22Rv1 (cell line): ENCODE measurements around the gene SYCP1.
"Not testable (repeated sequence)": the region's sequence is repeated elsewhere in the genome, so short reads cannot be mapped to it uniquely, and the experiment has no call there.

ENCODE experiments used
- H3K27ac ChIP-seq: fragments of 450-650 bp; 2 replicates; pipeline ENCODE4 v1.5.1; 2017
- CTCF ChIP-seq: fragments of 450-650 bp; IDR thresholded peaks from 2 replicates; pipeline ENCODE4 v1.5.1; 2017; ENCODE audit warnings: mild to moderate bottlenecking
- ZFX ChIP-seq: fragments of 450-650 bp; IDR thresholded peaks from 2 replicates; pipeline ENCODE4 v1.6.1; 2017; ENCODE audit warnings: antibody characterized with exemption, borderline replicate concordance

The SYCP1 gene

GRCh38 chr1:114854693-114855320 is at the start of gene SYCP1:
Gene SYCP1, plus strand, starts transcription at chr1:114854863. Its CDS starts 602 bp downstream, at chr1:114855465.
- H3K27ac ChIP-seq = no peak within 1 kb of the TSS
- TF ChIP-seq ZFX = no peak
- no peak for TF ChIP-seq CTCF

GRCh38 chr1:114819869-114820268 is 34.8 kb upstream of the SYCP1 start:
- no peak for TF ChIP-seq CTCF
- no peak overlapping the region for H3K27ac ChIP-seq

GRCh38 chr1:114820392-114820791 is 34.3 kb upstream of the SYCP1 start:
- TF ChIP-seq ZFX = no peak
- TF ChIP-seq CTCF = no peak

GRCh38 chr1:114821978-114822377 is 32.7 kb upstream of the SYCP1 start:
- TF ChIP-seq CTCF (no peak), ZFX (no peak)
- no peak overlapping the region for H3K27ac ChIP-seq

More at GRCh38 chr1:114820392-114820791, 34.3 kb upstream of the SYCP1 start:
- no peak overlapping the region for H3K27ac ChIP-seq

GRCh38 chr1:114828251-114828650 is 26.4 kb upstream of the SYCP1 start:
- TF ChIP-seq CTCF (no peak), ZFX (no peak)
- no peak overlapping the region for H3K27ac ChIP-seq

- not testable (repeated sequence) for H3K27ac ChIP-seq
Observed at GRCh38 chr1:114830075-114830474, 24.6 kb upstream of the SYCP1 start.

GRCh38 chr1:114831276-114831994 is 23.2 kb upstream of the SYCP1 start:
- H3K27ac ChIP-seq = no peak overlapping the region
- TF ChIP-seq ZFX (no peak), CTCF (no peak)

GRCh38 chr1:114832057-114832456 is 22.6 kb upstream of the SYCP1 start:
- H3K27ac ChIP-seq = no peak overlapping the region
- no peak for TF ChIP-seq ZFX
- no peak for TF ChIP-seq CTCF
